A549 (cell line): ENCODE measurements around the gene TMPRSS7.

Source experiments
- CTCF ChIP-seq: fragments of >200 bp; sonication (Bioruptor Twin); formaldehyde crosslinking; IDR thresholded peaks from 3 replicates; pipeline ENCODE4 v1.5.1; 2016
- MAX ChIP-seq: IDR thresholded peaks from 2 replicates; pipeline ENCODE4 v1.6.1; 2012
- POLR2A ChIP-seq: IDR thresholded peaks from 2 replicates; pipeline ENCODE4 v1.6.1; 2012; ENCODE audit warnings: mild to moderate bottlenecking, low read length
- RFX5 ChIP-seq: fragments of 450-650 bp; IDR thresholded peaks from 2 replicates; pipeline ENCODE4 v1.7.1; 2014; ENCODE audit warnings: antibody characterized with exemption, mild to moderate bottlenecking, moderate library complexity
- SREBF2 ChIP-seq: fragments of 450-650 bp; IDR thresholded peaks from 2 replicates; pipeline ENCODE4 v1.6.1; 2014; ENCODE audit warnings: mild to moderate bottlenecking, moderate library complexity
- USF2 ChIP-seq: fragments of 450-650 bp; IDR thresholded peaks from 2 replicates; pipeline ENCODE4 v1.6.1; 2014; ENCODE audit warnings: antibody characterized with exemption
- ZFP36 ChIP-seq: fragments of 450-650 bp; IDR thresholded peaks from 2 replicates; pipeline ENCODE4 v1.6.1; 2014; ENCODE audit warnings: borderline replicate concordance; ENCODE audit not compliant: partially characterized antibody

GRCh38 chr3:111986800-111987199, 47.7 kb upstream of the TMPRSS7 start:
- TF ChIP-seq CTCF (no peak), MAX (no peak), RFX5 (no peak), USF2 (no peak), SREBF2 (no peak), ZFP36 (no peak), POLR2A (no peak)
